HepG2 (cell line): ENCODE measurements around the gene NT5C2. TPM values are rescaled to one million over a fixed set of nuclear protein-coding genes. Genes with fewer than 3 reads are reported as not detected.

ENCODE experiments used
- BCL6 ChIP-seq: IDR thresholded peaks from 2 replicates; pipeline ENCODE4 v1.6.1; 2016; ENCODE audit warnings: missing genetic modification reagents, missing compliant biosample characterization
- GRHL1 ChIP-seq: sonication (generic); formaldehyde crosslinking; conservative IDR thresholded peaks from 2 replicates; pipeline ENCODE4 v1.8.0; 2022; ENCODE audit warnings: missing genetic modification reagents
- HNF1A ChIP-seq, 2 experiments: sonication (generic) in 1 of 2; formaldehyde crosslinking in 1 of 2; IDR thresholded peaks; 2 replicates each; pipeline versions ENCODE4 v1.4.0 to v1.6.1; 2016 to 2020; ENCODE audit warnings: borderline replicate concordance in 1 of 2, low read depth in 1 of 2, mild to moderate bottlenecking in 1 of 2, missing genetic modification reagents in 1 of 2
- NFKB2 ChIP-seq: sonication (generic); formaldehyde crosslinking; IDR thresholded peaks from 2 replicates; pipeline ENCODE4 v1.4.0; 2020; ENCODE audit warnings: missing genetic modification reagents, borderline replicate concordance
- NFKBIZ ChIP-seq: IDR thresholded peaks from 2 replicates; pipeline ENCODE4 v1.6.1; 2018; ENCODE audit warnings: missing genetic modification reagents, missing compliant biosample characterization
- ZNF292 ChIP-seq: sonication (generic); formaldehyde crosslinking; IDR thresholded peaks from 2 replicates; pipeline ENCODE4 v1.8.1; 2022; ENCODE audit warnings: mild to moderate bottlenecking, low read depth, missing genetic modification reagents, borderline replicate concordance
- ZNF652 ChIP-seq: IDR thresholded peaks from 2 replicates; pipeline ENCODE4 v1.6.1; 2016; ENCODE audit warnings: low read depth, borderline replicate concordance
- ZNF775 ChIP-seq: sonication (generic); formaldehyde crosslinking; IDR thresholded peaks from 2 replicates; pipeline ENCODE4 v1.4.0; 2020; ENCODE audit warnings: missing genetic modification reagents, mild to moderate bottlenecking, moderate library complexity, borderline replicate concordance
- ZNF839 ChIP-seq: sonication (generic); formaldehyde crosslinking; IDR thresholded peaks from 2 replicates; pipeline ENCODE4 v1.4.0; 2020; ENCODE audit warnings: missing genetic modification reagents, mild to moderate bottlenecking, borderline replicate concordance
- polyA plus RNA-seq, 8 experiments: library from polyadenylated mRNA; depleted of rRNA in 3 of 8; stranded (reverse) in 7 of 8; unstranded in 1 of 8; fragments of >200 nt; fragmentation: Illumina TruSeq in 4 of 8; extraction: Trizol in 4 of 8; gene quantifications; 2 replicates each; pipeline versions ENCODE4 v1.2.1 to v1.2.3, GENCODE V29; 2011 to 2016; ENCODE audit warnings: low read depth in 4 of 8, missing spikeins in 1 of 8, mixed read lengths in 1 of 8; ENCODE audit not compliant: insufficient read depth in 1 of 8
- total RNA-seq, 5 experiments: library from RNA; depleted of rRNA; stranded (reverse); fragments of >200 nt; fragmentation: Illumina TruSeq; extraction: Trizol; gene quantifications; 2 replicates each; pipeline ENCODE4 v1.2.3, GENCODE V29; 2016; ENCODE audit warnings: low read depth in 1 of 5
- TF ChIP-seq, protein P1 (sequence below): sonication (generic); formaldehyde crosslinking; IDR thresholded peaks from 2 replicates; pipeline ENCODE4 v1.5.1; 2020; ENCODE audit warnings: missing genetic modification reagents, mild to moderate bottlenecking, borderline replicate concordance
- TF ChIP-seq, protein P2 (sequence below): sonication (generic); formaldehyde crosslinking; IDR thresholded peaks from 2 replicates; pipeline ENCODE4 v1.4.0; 2020; ENCODE audit warnings: missing genetic modification reagents, borderline replicate concordance
- TF ChIP-seq, protein P3 (sequence below): sonication (generic); formaldehyde crosslinking; IDR thresholded peaks from 2 replicates; pipeline ENCODE4 v1.5.1; 2020; ENCODE audit warnings: missing genetic modification reagents, mild to moderate bottlenecking, borderline replicate concordance

Gene NT5C2
- total and polyA plus RNA-seq, 2 of the 13 experiments (the other 11 are each of a cell fraction or from before 2014, with no cell fraction given) = 40.6 to 55.2 TPM

GRCh38 chr10:103120977-103121735 is 71.9 kb downstream of the NT5C2 start (continued):
- TF ChIP-seq, protein P1, sequence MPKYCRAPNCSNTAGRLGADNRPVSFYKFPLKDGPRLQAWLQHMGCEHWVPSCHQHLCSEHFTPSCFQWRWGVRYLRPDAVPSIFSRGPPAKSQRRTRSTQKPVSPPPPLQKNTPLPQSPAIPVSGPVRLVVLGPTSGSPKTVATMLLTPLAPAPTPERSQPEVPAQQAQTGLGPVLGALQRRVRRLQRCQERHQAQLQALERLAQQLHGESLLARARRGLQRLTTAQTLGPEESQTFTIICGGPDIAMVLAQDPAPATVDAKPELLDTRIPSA (CRISPR knock-in tag) = no peak
- TF ChIP-seq, protein P2, sequence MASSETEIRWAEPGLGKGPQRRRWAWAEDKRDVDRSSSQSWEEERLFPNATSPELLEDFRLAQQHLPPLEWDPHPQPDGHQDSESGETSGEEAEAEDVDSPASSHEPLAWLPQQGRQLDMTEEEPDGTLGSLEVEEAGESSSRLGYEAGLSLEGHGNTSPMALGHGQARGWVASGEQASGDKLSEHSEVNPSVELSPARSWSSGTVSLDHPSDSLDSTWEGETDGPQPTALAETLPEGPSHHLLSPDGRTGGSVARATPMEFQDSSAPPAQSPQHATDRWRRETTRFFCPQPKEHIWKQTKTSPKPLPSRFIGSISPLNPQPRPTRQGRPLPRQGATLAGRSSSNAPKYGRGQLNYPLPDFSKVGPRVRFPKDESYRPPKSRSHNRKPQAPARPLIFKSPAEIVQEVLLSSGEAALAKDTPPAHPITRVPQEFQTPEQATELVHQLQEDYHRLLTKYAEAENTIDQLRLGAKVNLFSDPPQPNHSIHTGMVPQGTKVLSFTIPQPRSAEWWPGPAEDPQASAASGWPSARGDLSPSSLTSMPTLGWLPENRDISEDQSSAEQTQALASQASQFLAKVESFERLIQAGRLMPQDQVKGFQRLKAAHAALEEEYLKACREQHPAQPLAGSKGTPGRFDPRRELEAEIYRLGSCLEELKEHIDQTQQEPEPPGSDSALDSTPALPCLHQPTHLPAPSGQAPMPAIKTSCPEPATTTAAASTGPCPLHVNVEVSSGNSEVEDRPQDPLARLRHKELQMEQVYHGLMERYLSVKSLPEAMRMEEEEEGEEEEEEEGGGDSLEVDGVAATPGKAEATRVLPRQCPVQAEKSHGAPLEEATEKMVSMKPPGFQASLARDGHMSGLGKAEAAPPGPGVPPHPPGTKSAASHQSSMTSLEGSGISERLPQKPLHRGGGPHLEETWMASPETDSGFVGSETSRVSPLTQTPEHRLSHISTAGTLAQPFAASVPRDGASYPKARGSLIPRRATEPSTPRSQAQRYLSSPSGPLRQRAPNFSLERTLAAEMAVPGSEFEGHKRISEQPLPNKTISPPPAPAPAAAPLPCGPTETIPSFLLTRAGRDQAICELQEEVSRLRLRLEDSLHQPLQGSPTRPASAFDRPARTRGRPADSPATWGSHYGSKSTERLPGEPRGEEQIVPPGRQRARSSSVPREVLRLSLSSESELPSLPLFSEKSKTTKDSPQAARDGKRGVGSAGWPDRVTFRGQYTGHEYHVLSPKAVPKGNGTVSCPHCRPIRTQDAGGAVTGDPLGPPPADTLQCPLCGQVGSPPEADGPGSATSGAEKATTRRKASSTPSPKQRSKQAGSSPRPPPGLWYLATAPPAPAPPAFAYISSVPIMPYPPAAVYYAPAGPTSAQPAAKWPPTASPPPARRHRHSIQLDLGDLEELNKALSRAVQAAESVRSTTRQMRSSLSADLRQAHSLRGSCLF (CRISPR knock-in tag) = no peak
- no peak for TF ChIP-seq ZNF652
- no peak for TF ChIP-seq NFKBIZ
- no peak for TF ChIP-seq ZNF839
- no peak for TF ChIP-seq HNF1A (IDR thresholded peaks at IDR 0.05; ENCODE audit: low read depth)
- TF ChIP-seq HNF1A (CRISPR knock-in tag; IDR thresholded peaks at IDR 0.05; ENCODE audit: borderline replicate concordance) = no peak
- TF ChIP-seq BCL6 (CRISPR knock-in tag) = peak; percentile 65; the same call in 1 of the 2 replicates
- TF ChIP-seq GRHL1 (CRISPR knock-in tag) = no peak
- TF ChIP-seq ZNF775 (CRISPR knock-in tag) = no peak
- TF ChIP-seq NFKB2 (CRISPR knock-in tag) = no peak
- TF ChIP-seq ZNF292 (CRISPR knock-in tag) = no peak
- TF ChIP-seq, protein P3, sequence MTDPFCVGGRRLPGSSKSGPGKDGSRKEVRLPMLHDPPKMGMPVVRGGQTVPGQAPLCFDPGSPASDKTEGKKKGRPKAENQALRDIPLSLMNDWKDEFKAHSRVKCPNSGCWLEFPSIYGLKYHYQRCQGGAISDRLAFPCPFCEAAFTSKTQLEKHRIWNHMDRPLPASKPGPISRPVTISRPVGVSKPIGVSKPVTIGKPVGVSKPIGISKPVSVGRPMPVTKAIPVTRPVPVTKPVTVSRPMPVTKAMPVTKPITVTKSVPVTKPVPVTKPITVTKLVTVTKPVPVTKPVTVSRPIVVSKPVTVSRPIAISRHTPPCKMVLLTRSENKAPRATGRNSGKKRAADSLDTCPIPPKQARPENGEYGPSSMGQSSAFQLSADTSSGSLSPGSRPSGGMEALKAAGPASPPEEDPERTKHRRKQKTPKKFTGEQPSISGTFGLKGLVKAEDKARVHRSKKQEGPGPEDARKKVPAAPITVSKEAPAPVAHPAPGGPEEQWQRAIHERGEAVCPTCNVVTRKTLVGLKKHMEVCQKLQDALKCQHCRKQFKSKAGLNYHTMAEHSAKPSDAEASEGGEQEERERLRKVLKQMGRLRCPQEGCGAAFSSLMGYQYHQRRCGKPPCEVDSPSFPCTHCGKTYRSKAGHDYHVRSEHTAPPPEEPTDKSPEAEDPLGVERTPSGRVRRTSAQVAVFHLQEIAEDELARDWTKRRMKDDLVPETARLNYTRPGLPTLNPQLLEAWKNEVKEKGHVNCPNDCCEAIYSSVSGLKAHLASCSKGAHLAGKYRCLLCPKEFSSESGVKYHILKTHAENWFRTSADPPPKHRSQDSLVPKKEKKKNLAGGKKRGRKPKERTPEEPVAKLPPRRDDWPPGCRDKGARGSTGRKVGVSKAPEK (CRISPR knock-in tag) = no peak
